Suprapubic skin (tissue), 3 donors: ENCODE measurements around the gene ASPRV1.

ENCODE experiments used
- CTCF ChIP-seq, 2 donors: fragments of 200-600 bp in 1 of 2; fragments of 450-650 bp in 1 of 2; sonication (generic) in 1 of 2; IDR thresholded peaks; one replicate each; pipeline ENCODE4 v1.5.1; 2016 to 2019; ENCODE audit warnings: antibody characterized with exemption in 2 of 2, mild to moderate bottlenecking in 1 of 2, moderate library complexity in 1 of 2
- POLR2A ChIP-seq, 2 donors: fragments of 450-650 bp; IDR thresholded peaks; one replicate each; pipeline ENCODE4 v1.6.1; 2017; ENCODE audit warnings: antibody characterized with exemption in 2 of 2, mild to moderate bottlenecking in 2 of 2, moderate library complexity in 2 of 2

- TF ChIP-seq CTCF (IDR thresholded peaks at IDR 0.05) (no peak), POLR2A (IDR thresholded peaks at IDR 0.05) (no peak)
These were observed 3.0 kb downstream of the ASPRV1 start for GRCh38 chr2:69958480-69958879.
